DMS 273 (cell line): ENCODE data around the gene ZSCAN9.

ENCODE experiments used
- DNase-seq: peaks from one replicate; lab custom pipeline; 2025; ENCODE audit not compliant: unreplicated experiment; lab: John Stamatoyannopoulos, UW

Gene ZSCAN9

DNA sequence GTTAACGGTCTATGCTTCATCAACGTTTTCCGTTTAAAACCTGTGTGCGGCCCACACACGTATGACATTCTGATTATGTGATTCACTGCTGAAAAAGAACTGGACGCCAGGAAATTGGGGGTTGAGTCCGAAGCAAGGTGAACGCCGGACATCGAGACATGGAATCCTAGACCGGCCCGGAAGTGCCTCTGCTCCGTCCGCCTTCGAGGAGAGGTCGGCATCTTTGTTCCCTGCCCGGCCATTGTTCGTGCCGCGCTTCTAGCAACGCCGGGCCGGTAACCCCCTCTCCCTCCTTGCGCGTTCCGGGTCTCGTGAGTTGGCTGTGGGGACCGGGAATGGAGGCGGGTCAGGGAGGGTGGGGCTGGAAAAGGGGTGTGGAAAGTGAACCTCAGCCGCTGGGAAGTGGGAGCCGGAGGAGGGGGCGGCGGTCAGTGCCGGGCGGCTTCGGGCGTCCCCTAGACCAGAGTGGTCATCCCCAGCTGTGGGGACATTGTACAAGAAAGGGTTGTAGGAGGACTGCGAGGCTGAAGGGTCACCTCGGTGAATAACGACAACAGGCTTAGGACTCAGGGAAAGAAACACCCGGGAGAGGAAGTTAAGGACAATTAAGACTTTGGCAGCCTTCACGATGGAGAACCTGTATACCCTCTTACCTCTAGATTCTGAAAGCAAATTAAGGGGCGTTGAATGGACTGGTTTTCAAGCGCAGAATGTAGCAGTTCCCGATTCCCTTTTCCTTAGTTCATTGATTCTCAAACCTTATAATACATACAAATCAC, at the start of gene ZSCAN9:
Gene ZSCAN9 (plus strand): TSS at position 220 of the 779 bp plus-strand sequence. CDS start 1,810 bp downstream, outside the sequence.
- peak; percentile 92 for DNase-seq

DNA sequence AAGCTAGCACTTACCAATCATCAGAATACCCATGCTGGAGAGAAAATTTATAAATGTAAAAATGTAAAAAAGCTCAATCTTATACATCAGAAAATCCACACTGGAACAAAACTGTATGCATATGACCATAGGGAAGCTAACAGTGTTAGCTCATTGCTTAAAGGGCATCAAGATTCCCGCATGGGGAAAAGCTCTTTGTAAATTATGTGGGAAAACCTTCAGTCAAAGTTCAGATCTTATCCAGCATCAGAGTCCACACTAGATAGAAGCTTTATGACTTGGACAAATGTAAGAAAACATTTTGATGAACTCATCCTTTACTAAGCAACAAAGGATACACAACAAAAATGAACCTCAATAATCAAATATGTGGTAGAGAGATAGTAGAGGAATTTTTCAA, 48.7 kb upstream of the ZSCAN9 start:
- no peak for DNase-seq

DNA sequence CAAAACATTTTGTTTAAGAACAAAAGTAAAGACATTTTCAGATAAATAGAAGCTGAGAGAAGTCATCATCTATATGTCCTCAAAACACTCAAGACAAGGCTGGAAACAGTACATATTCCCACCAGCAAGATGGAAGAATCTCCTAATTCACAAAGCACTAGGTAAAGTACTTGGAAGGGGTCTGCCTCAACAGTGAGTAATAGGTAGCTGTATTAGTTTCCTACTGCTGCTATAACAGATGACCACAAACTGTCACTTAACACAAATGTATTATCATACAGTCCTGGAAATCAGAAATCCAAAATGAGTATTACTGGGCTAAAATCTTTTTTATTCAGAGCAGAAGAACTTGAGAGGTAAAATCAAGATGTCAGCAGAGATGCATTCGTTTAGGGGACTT, 42.8 kb upstream of the ZSCAN9 start:
- DNase-seq, result no peak

GRCh38 chr6:28188111-28188979, 36.7 kb upstream of the ZSCAN9 start:
- DNase-seq, result no peak

DNA sequence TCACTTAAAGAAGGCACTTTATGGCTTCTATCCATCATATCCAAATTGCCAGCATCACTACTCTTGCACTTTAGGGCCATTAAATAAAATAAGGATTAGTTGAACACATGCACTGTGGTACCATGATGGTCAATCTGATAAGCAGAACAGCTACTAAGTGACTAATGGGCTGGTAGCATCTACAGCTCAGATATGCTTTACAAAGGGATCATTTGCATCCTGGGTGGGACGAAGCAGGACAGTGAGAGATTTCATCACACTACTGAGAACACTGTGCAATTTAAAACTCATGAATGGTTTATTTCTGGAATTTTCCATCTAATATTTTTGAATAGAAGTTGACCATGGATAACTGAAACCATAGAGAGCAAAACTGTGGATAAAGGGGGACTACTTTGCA, 25.1 kb upstream of the ZSCAN9 start:
- DNase-seq, result no peak

DNA sequence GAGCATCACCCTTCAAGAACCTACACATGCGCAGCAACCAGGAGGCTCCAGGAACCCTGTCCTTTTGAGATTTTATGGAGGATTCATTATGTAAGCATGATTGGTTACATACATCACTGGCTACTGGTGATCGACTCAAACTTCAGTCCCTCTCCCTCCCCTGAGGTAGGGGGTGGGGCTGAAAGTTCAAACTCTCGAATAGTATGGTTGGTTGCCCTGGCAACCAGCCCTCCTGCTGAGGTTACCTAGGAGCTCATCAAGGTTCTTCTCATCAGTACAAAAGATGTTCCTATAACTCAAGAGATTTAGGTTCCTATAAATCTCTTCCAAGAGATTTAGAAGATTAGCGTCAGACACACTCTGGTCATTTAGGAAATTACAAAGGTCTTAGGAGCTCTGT, 21.9 kb upstream of the ZSCAN9 start:
- DNase-seq, result peak; percentile 14

GRCh38 chr6:28205879-28206278, 19.2 kb upstream of the ZSCAN9 start:
- DNase-seq, result no peak

GRCh38 chr6:28206527-28206926, 18.5 kb upstream of the ZSCAN9 start:
- DNase-seq, result no peak

DNA sequence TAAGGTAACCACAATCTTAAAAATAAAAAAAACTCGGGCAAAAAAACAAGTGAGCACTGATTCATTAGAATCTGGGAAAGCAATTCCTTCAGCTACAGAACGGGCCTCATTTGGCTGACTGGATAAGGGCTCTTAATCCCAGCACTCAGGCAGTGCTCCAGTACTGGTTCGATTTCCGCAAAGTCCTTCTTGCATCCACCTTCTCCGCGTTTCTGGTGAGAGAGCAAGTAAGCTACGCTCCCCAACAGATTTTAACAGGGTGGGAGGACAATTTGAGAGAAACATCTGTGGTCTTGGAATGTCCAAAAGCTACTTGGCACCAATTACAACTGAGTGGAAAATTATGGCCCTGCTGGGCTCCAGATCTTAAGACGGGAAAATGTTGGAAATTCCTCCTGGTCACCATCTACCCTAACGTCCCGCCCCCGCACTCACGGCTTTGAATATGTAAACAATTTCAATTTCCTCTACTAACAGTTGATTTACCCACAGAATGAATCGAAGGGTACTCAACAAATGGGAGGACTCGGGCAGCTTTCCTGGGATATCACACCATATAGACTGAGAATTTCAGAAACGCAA, 18.1 kb upstream of the ZSCAN9 start:
- DNase-seq, result no peak

GRCh38 chr6:28207510-28208110, 17.5 kb upstream of the ZSCAN9 start:
- DNase-seq, result peak; percentile 37

DNA sequence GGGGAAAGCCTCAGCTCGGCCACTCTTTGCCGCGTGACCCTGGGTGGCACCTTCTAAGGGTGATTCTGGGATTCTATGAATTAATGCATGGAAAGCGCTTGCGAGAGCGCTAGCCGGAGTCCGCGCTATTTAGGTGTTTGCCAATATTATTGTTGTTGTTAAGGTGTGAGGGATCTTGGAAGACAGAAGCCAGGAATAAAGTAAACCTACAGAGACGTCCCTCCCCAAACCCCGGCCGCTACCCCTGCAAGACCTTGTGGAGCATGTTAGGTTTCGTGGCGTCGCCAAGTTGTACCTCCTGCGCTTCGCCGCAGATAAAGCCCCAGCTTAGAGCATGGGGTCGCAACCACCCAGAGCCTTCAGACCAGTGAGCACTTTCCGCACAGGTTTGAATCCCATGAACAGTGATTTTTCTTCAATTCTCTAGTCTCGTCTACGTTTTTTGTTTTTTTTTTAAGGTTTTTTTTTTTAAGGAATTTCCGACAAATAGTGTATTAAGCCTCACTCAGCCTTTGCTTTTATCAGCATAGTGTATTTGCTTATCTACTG, 16.9 kb upstream of the ZSCAN9 start:
- DNase-seq, result no peak

GRCh38 chr6:28209753-28210535, 15.1 kb upstream of the ZSCAN9 start:
- peak; percentile 52 for DNase-seq

GRCh38 chr6:28211840-28212509, 13.1 kb upstream of the ZSCAN9 start:
- no peak for DNase-seq

DNA sequence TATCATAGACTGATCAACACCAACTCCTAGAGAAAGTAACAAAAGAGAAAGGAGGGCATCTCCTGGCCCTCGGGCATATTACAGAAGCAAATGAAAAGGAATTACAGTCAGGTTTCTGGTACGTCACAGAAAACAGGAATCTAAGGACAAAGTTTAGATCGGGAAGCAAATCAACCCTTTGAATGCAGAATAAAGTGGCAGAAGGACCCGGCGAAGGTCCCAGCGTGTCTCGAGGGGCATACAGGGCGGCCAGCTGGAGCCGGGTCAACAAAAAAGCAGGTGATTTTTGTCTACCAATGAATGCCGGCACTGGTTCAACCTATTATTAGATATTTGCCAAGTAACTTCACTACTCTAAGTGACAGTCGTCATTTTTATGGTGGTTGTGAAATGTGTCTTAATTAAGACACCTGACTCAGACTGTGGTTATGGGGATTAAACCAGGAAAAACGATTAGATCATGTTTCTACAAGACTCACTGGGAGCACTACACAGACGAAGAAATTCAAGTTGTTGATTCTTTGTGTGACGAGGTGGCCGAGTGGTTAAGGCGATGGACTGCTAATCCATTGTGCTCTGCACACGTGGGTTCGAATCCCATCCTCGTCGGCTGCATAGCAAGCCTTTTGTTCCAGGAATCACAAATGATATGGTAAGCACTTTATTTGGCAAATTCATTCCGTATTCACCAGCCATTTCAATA, 12.4 kb upstream of the ZSCAN9 start:
- DNase-seq, result peak; percentile 89

- DNase-seq, result no peak
These were observed 11.9 kb upstream of the ZSCAN9 start for GRCh38 chr6:28213213-28213523.

GRCh38 chr6:28215425-28215824, 9.7 kb upstream of the ZSCAN9 start:
- DNase-seq, result no peak

- DNase-seq, result no peak
These were observed 7.2 kb upstream of the ZSCAN9 start for GRCh38 chr6:28217890-28218289.

- DNase-seq, result peak; percentile 88
These were observed 6.5 kb upstream of the ZSCAN9 start for GRCh38 chr6:28218312-28219248.
